Panc1 (cell line): ENCODE measurements around the gene CDK1. TPM values are rescaled to one million over a fixed set of nuclear protein-coding genes. Genes with fewer than 3 reads are reported as not detected.

Experiments used
- ATAC-seq: fragments of 200-7000 bp; cut with Tn5 transposase; 2 replicates; pipeline ENCODE4 v1.9.1; 2020; ENCODE audit warnings: mild to moderate bottlenecking, moderate library complexity
- BruUV-seq: library from RNA; stranded (reverse); fragments of 400-500 nt; replicated peaks from 2 replicates; lab custom pipeline; 2021; lab: Mats Ljungman, UMichigan
- CTCF ChIA-PET: fragments of 300-600 bp; sonication (Branson Sonifier 250); formaldehyde crosslinking; loops from one replicate; lab custom pipeline; 2022; ENCODE audit warnings: antibody characterized with exemption; lab: Charles Lee
- POLR2A ChIA-PET: fragments of 300-600 bp; sonication (Branson Sonifier 250); formaldehyde crosslinking; loops from one replicate; lab custom pipeline; 2022; ENCODE audit warnings: antibody characterized with exemption; lab: Charles Lee
- DNase-seq: peaks from one replicate; pipeline ENCODE4 v3.0.0-alpha.2; 2010; ENCODE audit warnings: low read depth, low spot score
- H3K27ac ChIP-seq: 2 replicates; pipeline ENCODE4 v1.5.1; 2011; ENCODE audit warnings: mild to moderate bottlenecking, low read length, inconsistent platforms
- H3K27me3 ChIP-seq: fragments of 200-500 bp; sonication (Bioruptor generic); 2 replicates; pipeline ENCODE4 v1.6.0; 2014; ENCODE audit warnings: low read length, inconsistent platforms; ENCODE audit not compliant: control insufficient read depth, insufficient read depth
- H3K36me3 ChIP-seq: fragments of 200-500 bp; sonication (Bioruptor generic); 2 replicates; pipeline ENCODE4 v1.5.1; 2014; ENCODE audit warnings: inconsistent platforms, mild to moderate bottlenecking, low read length, moderate library complexity; ENCODE audit not compliant: control insufficient read depth, insufficient read depth
- H3K4me1 ChIP-seq: 2 replicates; pipeline ENCODE4 v1.5.1; 2011; ENCODE audit warnings: inconsistent platforms, mild to moderate bottlenecking, low read length, moderate library complexity; ENCODE audit not compliant: control insufficient read depth, insufficient read depth
- H3K4me3 ChIP-seq, 2 experiments: 2 replicates each; pipeline ENCODE4 v1.5.1; 2011 to 2012; ENCODE audit warnings: low read depth in 2 of 2, low read length in 2 of 2, mild to moderate bottlenecking in 2 of 2, inconsistent platforms in 1 of 2, moderate library complexity in 1 of 2
- H3K9me3 ChIP-seq: fragments of 200-500 bp; sonication (Bioruptor generic); 2 replicates; pipeline ENCODE4 v1.5.1; 2014; ENCODE audit warnings: low read depth, mild to moderate bottlenecking, inconsistent platforms, low read length, moderate library complexity; ENCODE audit not compliant: control insufficient read depth, insufficient read depth
- CTCF ChIP-seq: fragments of 450-650 bp; IDR thresholded peaks from 2 replicates; pipeline ENCODE4 v1.5.1; 2017; ENCODE audit warnings: mild to moderate bottlenecking
- POLR2AphosphoS5 ChIP-seq: IDR thresholded peaks from 2 replicates; pipeline ENCODE4 v1.6.1; 2012; ENCODE audit warnings: mild to moderate bottlenecking, low read depth, low read length, moderate library complexity
- REST ChIP-seq, 2 experiments: IDR thresholded peaks; 2 replicates each; pipeline ENCODE4 v1.6.1; 2011 to 2012; ENCODE audit warnings: low read depth in 2 of 2, control low read depth in 1 of 2, low read length in 1 of 2, mild to moderate bottlenecking in 1 of 2, moderate library complexity in 1 of 2; ENCODE audit not compliant: insufficient read depth in 1 of 2
- SIN3A ChIP-seq: IDR thresholded peaks from 2 replicates; pipeline ENCODE4 v1.6.1; 2012; ENCODE audit warnings: low read depth, mild to moderate bottlenecking, low read length, moderate library complexity, borderline replicate concordance; ENCODE audit not compliant: insufficient read depth
- TCF7L2 ChIP-seq: IDR thresholded peaks from 2 replicates; pipeline ENCODE4 v1.6.1; 2011; ENCODE audit warnings: mild to moderate bottlenecking, low read depth, low read length, inconsistent platforms
- in situ Hi-C: cut with HindIII; loops from 2 replicates; pipeline ENCODE4 v1.10.0; 2016; ENCODE audit warnings: low sequenced_read_pairs, low pct_unique_long_range_greater_than_20kb
- intact Hi-C: fragments of 100-400 bp; cut with micrococcal nuclease; formaldehyde crosslinking; loops from one replicate; pipeline ENCODE4 v1.10.0; 2022; ENCODE audit not compliant: unreplicated experiment
- total RNA-seq: library from RNA; stranded (reverse); gene quantifications from one replicate; pipeline ENCODE4 v1.2.1, GENCODE V29; 2021; ENCODE audit not compliant: unreplicated experiment

The CDK1 gene
- total RNA-seq, 1 experiment from 2014 or later, result 75.5 TPM

GRCh38 chr10:60806921-60807320, 28.6 kb downstream of the CDK1 start:
- CTCF ChIA-PET, result no interaction called here
- POLR2A ChIA-PET, result no interaction called here
- intact Hi-C loops, result no loop called here
- no peak for ATAC-seq
- H3K4me1 ChIP-seq, result no peaks in the 10 kb centered on the region
- no peaks in the 10 kb centered on the region; the same call in 1 of the 2 replicates for H3K36me3 ChIP-seq
- BruUV-seq, result no TSS peak
- no peaks in the 10 kb centered on the region for H3K27me3 ChIP-seq
- no peak overlapping the region for H3K4me3 ChIP-seq
- TF ChIP-seq TCF7L2 (no peak), SIN3A (no peak), REST (IDR thresholded peaks at IDR 0.05; ENCODE audit: insufficient read depth in 1 of 2, low read depth in 2 of 2, low read length in 1 of 2) (no peak), CTCF (no peak), POLR2AphosphoS5 (no peak)
- no peak for DNase-seq
- no peaks in the 10 kb centered on the region for H3K9me3 ChIP-seq
- in situ Hi-C loops, result no loop called here
- no peak overlapping the region for H3K27ac ChIP-seq

- in situ Hi-C loops (no loop called here), intact Hi-C loops (no loop called here)
- no peak for TF ChIP-seq POLR2AphosphoS5
- TF ChIP-seq CTCF, result no peak
- TF ChIP-seq SIN3A, result no peak
- no peak for TF ChIP-seq REST (IDR thresholded peaks at IDR 0.05; ENCODE audit: insufficient read depth in 1 of 2, low read depth in 2 of 2, low read length in 1 of 2)
- TF ChIP-seq TCF7L2, result no peak
- POLR2A ChIA-PET, result no interaction called here
- Histone ChIP-seq H3K4me3 (no peak overlapping the region), H3K36me3 (no peaks in the 10 kb centered on the region; the same call in 1 of the 2 replicates), H3K27me3 (no peaks in the 10 kb centered on the region), H3K27ac (no peak overlapping the region), H3K4me1 (no peaks in the 10 kb centered on the region), H3K9me3 (no peaks in the 10 kb centered on the region)
- ATAC-seq (no peak), DNase-seq (no peak)
- no TSS peak for BruUV-seq
- CTCF ChIA-PET, result no interaction called here
Measured at GRCh38 chr10:60807499-60807898, 29.2 kb downstream of the CDK1 start.
